Neuronal stem cell (in vitro differentiated cells): Measurements from ENCODE around the gene GPS1.

ENCODE experiments used
- DNase-seq: peaks from one replicate; pipeline ENCODE4 v3.0.0-alpha.2; 2013; ENCODE audit warnings: low spot score
- H2AFZ ChIP-seq: one replicate; pipeline ENCODE4 v1.6.1; 2013; ENCODE audit warnings: mild to moderate bottlenecking, low read length, inconsistent platforms
- H2AK5ac ChIP-seq: 2 replicates; pipeline ENCODE4 v1.6.1; 2013; ENCODE audit warnings: low read depth, mild to moderate bottlenecking, inconsistent platforms, low read length, moderate library complexity, mixed read lengths
- H2BK120ac ChIP-seq: 2 replicates; pipeline ENCODE4 v1.6.1; 2013; ENCODE audit warnings: low read depth, mild to moderate bottlenecking, inconsistent platforms, low read length, moderate library complexity, mixed read lengths
- H2BK12ac ChIP-seq: one replicate; pipeline ENCODE4 v1.6.1; 2013; ENCODE audit warnings: low read length, inconsistent platforms
- H2BK15ac ChIP-seq: 2 replicates; pipeline ENCODE4 v1.6.1; 2013; ENCODE audit warnings: mild to moderate bottlenecking, low read length, inconsistent platforms, mixed read lengths
- H2BK5ac ChIP-seq: one replicate; pipeline ENCODE4 v1.6.1; 2013; ENCODE audit warnings: inconsistent platforms, mild to moderate bottlenecking, low read length, moderate library complexity
- H3K14ac ChIP-seq: one replicate; pipeline ENCODE4 v1.6.1; 2013; ENCODE audit warnings: low read length, inconsistent platforms
- H3K18ac ChIP-seq: 2 replicates; pipeline ENCODE4 v1.6.1; 2013; ENCODE audit warnings: low read length, inconsistent platforms
- H3K23ac ChIP-seq: 2 replicates; pipeline ENCODE4 v1.6.1; 2013; ENCODE audit warnings: low read depth, mild to moderate bottlenecking, mixed read lengths, low read length, inconsistent platforms; ENCODE audit not compliant: poor library complexity
- H3K27ac ChIP-seq: replicated peaks from 3 replicates; pipeline ENCODE4 v1.5.1; 2013; ENCODE audit warnings: low read length, inconsistent platforms
- H3K27me3 ChIP-seq, 3 experiments: 2 replicates each; pipeline ENCODE4 v1.6.1; 2013; ENCODE audit warnings: low read length in 3 of 3, mild to moderate bottlenecking in 2 of 3, inconsistent platforms in 1 of 3, low read depth in 1 of 3, mixed read lengths in 1 of 3, moderate library complexity in 1 of 3; ENCODE audit not compliant: control insufficient read depth in 3 of 3, insufficient read depth in 3 of 3
- H3K36me3 ChIP-seq, 2 donors: replicated peaks in 1 of 2; 2 replicates each; pipeline ENCODE4 v1.6.1; 2013; ENCODE audit warnings: low read length in 2 of 2; ENCODE audit not compliant: control insufficient read depth in 2 of 2, insufficient read depth in 2 of 2
- H3K4ac ChIP-seq: 2 replicates; pipeline ENCODE4 v1.6.1; 2013; ENCODE audit warnings: inconsistent platforms, mild to moderate bottlenecking, low read length, moderate library complexity
- H3K4me1 ChIP-seq, 2 donors: 1 replicate in 1 of 2; 2 replicates in 1 of 2; pipeline ENCODE4 v1.6.1; 2013; ENCODE audit warnings: low read length in 2 of 2, low read depth in 1 of 2; ENCODE audit not compliant: control insufficient read depth in 2 of 2, insufficient read depth in 1 of 2
- H3K4me2 ChIP-seq: one replicate; pipeline ENCODE4 v1.6.1; 2013; ENCODE audit warnings: mild to moderate bottlenecking, low read length, inconsistent platforms; ENCODE audit not compliant: insufficient read depth, poor library complexity, severe bottlenecking
- H3K4me3 ChIP-seq, 2 donors: 2 replicates each; pipeline ENCODE4 v1.5.1; 2013; ENCODE audit warnings: low read length in 2 of 2, mild to moderate bottlenecking in 2 of 2, inconsistent platforms in 1 of 2, moderate library complexity in 1 of 2
- H3K79me1 ChIP-seq: one replicate; pipeline ENCODE4 v1.6.1; 2013; ENCODE audit warnings: low read depth, mild to moderate bottlenecking, inconsistent platforms, low read length, moderate library complexity
- H3K9ac ChIP-seq: one replicate; pipeline ENCODE4 v1.6.1; 2013; ENCODE audit warnings: mild to moderate bottlenecking, low read depth, low read length, inconsistent platforms; ENCODE audit not compliant: poor library complexity
- H3K9me3 ChIP-seq, 2 donors: replicated peaks in 1 of 2; 2 replicates each; pipeline versions ENCODE3 to v1.6.1; 2013; ENCODE audit warnings: low read length in 2 of 2, mild to moderate bottlenecking in 2 of 2, inconsistent platforms in 1 of 2, low read depth in 1 of 2, mixed read lengths in 1 of 2, moderate library complexity in 1 of 2; ENCODE audit not compliant: control insufficient read depth in 2 of 2, insufficient read depth in 1 of 2
- H4K8ac ChIP-seq: one replicate; pipeline ENCODE4 v1.6.1; 2013; ENCODE audit warnings: low read depth, mild to moderate bottlenecking, inconsistent platforms, low read length, moderate library complexity
- H4K91ac ChIP-seq: one replicate; pipeline ENCODE4 v1.6.1; 2013; ENCODE audit warnings: low read length, low read depth, mild to moderate bottlenecking, inconsistent platforms; ENCODE audit not compliant: poor library complexity
- WGBS, 2 donors: extraction: QIAGEN DNeasy Blood & Tissue Kit; methylation state at CpG; one replicate each; pipeline ENCODE4 v1.1.7; 2013; ENCODE audit warnings: missing lambda C conversion rate in 2 of 2, mixed read lengths in 1 of 2; ENCODE audit not compliant: insufficient read length in 2 of 2, insufficient replicate concordance in 1 of 2; ENCODE audit errors: extremely low coverage in 2 of 2; 5-methylcytosine and 5-hydroxymethylcytosine counted together

The GPS1 gene

GRCh38 chr17:82025401-82026107 is 26.1 kb upstream of the GPS1 start:
- Histone ChIP-seq H3K4ac (no peak overlapping the region), H3K4me2 (no peak overlapping the region), H2BK15ac (no peak overlapping the region), H3K9me3 (peaks cover 0 to 2% of the 10 kb centered on the region in 2 donors), H2AK5ac (peak overlapping the region; percentile 70), H3K36me3 (peaks cover 13 to 29% of the 10 kb centered on the region in 2 donors), H3K27me3 (no peaks in the 10 kb centered on the region), H2AFZ (no peak overlapping the region), H3K23ac (peak overlapping the region; percentile 65), H3K79me1 (peaks cover 23% of the 10 kb centered on the region), H2BK120ac (no peak overlapping the region), H3K4me3 (no peak overlapping the region), H3K14ac (no peak overlapping the region), H3K27ac (no peak overlapping the region), H4K91ac (no peak overlapping the region), H3K9ac (peak overlapping the region; percentile 77), H4K8ac (no peak overlapping the region), H2BK5ac (peak overlapping the region; percentile 94), H3K18ac (no peak overlapping the region), H2BK12ac (no peak overlapping the region), H3K4me1 (peaks cover 9 to 13% of the 10 kb centered on the region in 2 donors)
- no CpG with 5 or more reads among the region's 25 CpGs for WGBS, 2 donors
- no peak for DNase-seq

GRCh38 chr17:82028246-82028645 is 23.5 kb upstream of the GPS1 start:
- no peak overlapping the region for H3K18ac ChIP-seq
- no peak overlapping the region for H3K27ac ChIP-seq
- H3K4ac ChIP-seq, result no peak overlapping the region
- no peak overlapping the region for H2BK12ac ChIP-seq
- H3K4me3 ChIP-seq, result no peak overlapping the region
- H3K9ac ChIP-seq, result no peak overlapping the region
- H3K4me1 ChIP-seq, result peaks cover 10 to 20% of the 10 kb centered on the region in 2 donors
- H2BK5ac ChIP-seq, result peak overlapping the region; percentile 39
- H2AFZ ChIP-seq, result no peak overlapping the region
- no peak overlapping the region for H3K14ac ChIP-seq
- no CpG with 5 or more reads among the region's 13 CpGs for WGBS, 2 donors
- no peak overlapping the region for H2BK120ac ChIP-seq
- no peak overlapping the region for H4K8ac ChIP-seq
- DNase-seq, result no peak
- H4K91ac ChIP-seq, result no peak overlapping the region
- peak overlapping the region; percentile 11 for H3K4me2 ChIP-seq
- H2BK15ac ChIP-seq, result no peak overlapping the region
- peak overlapping the region; percentile 89 for H3K23ac ChIP-seq
- no peaks in the 10 kb centered on the region for H3K27me3 ChIP-seq
- peaks cover 6% of the 10 kb centered on the region for H3K79me1 ChIP-seq
- no peak overlapping the region for H2AK5ac ChIP-seq
- H3K36me3 ChIP-seq, result peaks cover 18 to 29% of the 10 kb centered on the region in 2 donors
- peaks cover 0 to 2% of the 10 kb centered on the region in 2 donors for H3K9me3 ChIP-seq

- H3K4me1 ChIP-seq, result peaks cover 8 to 16% of the 10 kb centered on the region in 2 donors
- peaks cover 0 to 2% of the 10 kb centered on the region in 2 donors for H3K9me3 ChIP-seq
- no peak overlapping the region for H2BK120ac ChIP-seq
- no peak overlapping the region for H2AK5ac ChIP-seq
- no peak overlapping the region for H3K18ac ChIP-seq
- no peak overlapping the region for H3K4me2 ChIP-seq
- H4K91ac ChIP-seq, result no peak overlapping the region
- H3K14ac ChIP-seq, result no peak overlapping the region
- H2BK12ac ChIP-seq, result peak overlapping the region; percentile 10
- H4K8ac ChIP-seq, result no peak overlapping the region
- no peak overlapping the region for H2AFZ ChIP-seq
- no peak for DNase-seq
- no peak overlapping the region for H3K23ac ChIP-seq
- no CpG with 5 or more reads among the region's 9 CpGs for WGBS, 2 donors
- H3K27ac ChIP-seq, result no peak overlapping the region
- no peak overlapping the region for H3K4me3 ChIP-seq
- H2BK5ac ChIP-seq, result no peak overlapping the region
- peaks cover 10% of the 10 kb centered on the region for H3K79me1 ChIP-seq
- peak overlapping the region; percentile 58 for H2BK15ac ChIP-seq
- H3K4ac ChIP-seq, result no peak overlapping the region
- H3K9ac ChIP-seq, result no peak overlapping the region
- H3K27me3 ChIP-seq, result no peaks in the 10 kb centered on the region
- H3K36me3 ChIP-seq, result peaks cover 22 to 29% of the 10 kb centered on the region in 2 donors
Observed at GRCh38 chr17:82028966-82029365, 22.7 kb upstream of the GPS1 start.

GRCh38 chr17:82029391-82029790 is 22.3 kb upstream of the GPS1 start:
- H3K23ac ChIP-seq, result peak overlapping the region; percentile 93
- no CpG with 5 or more reads among the region's 16 CpGs for WGBS, 2 donors

More at GRCh38 chr17:82029391-82029790, 22.3 kb upstream of the GPS1 start:
- Histone ChIP-seq H3K18ac (no peak overlapping the region), H3K79me1 (peaks cover 7% of the 10 kb centered on the region), H2AFZ (no peak overlapping the region), H3K4me1 (peaks cover 5 to 12% of the 10 kb centered on the region in 2 donors), H3K4ac (no peak overlapping the region), H3K4me3 (no peak overlapping the region), H3K14ac (no peak overlapping the region), H4K8ac (no peak overlapping the region), H4K91ac (no peak overlapping the region), H3K4me2 (no peak overlapping the region), H2BK12ac (no peak overlapping the region), H2BK120ac (no peak overlapping the region), H3K36me3 (peaks cover 22 to 29% of the 10 kb centered on the region in 2 donors), H3K9ac (peak overlapping the region; percentile 44), H3K27ac (no peak overlapping the region), H2BK5ac (no peak overlapping the region), H3K9me3 (peaks cover 0 to 2% of the 10 kb centered on the region in 2 donors), H3K27me3 (no peaks in the 10 kb centered on the region), H2BK15ac (peak overlapping the region; percentile 58), H2AK5ac (peak overlapping the region; percentile 86)
- DNase-seq, result no peak
